C4-2B (cell line): ENCODE data around the gene ZNF587.

Experiments used
- ZFX ChIP-seq: fragments of 450-650 bp; IDR thresholded peaks from 2 replicates; pipeline ENCODE4 v1.6.1; 2017
- TF ChIP-seq, protein P1 (sequence below): fragments of 450-650 bp; conservative IDR thresholded peaks from 2 replicates; pipeline ENCODE4 v1.5.1; 2017; ENCODE audit warnings: mild to moderate bottlenecking

DNA sequence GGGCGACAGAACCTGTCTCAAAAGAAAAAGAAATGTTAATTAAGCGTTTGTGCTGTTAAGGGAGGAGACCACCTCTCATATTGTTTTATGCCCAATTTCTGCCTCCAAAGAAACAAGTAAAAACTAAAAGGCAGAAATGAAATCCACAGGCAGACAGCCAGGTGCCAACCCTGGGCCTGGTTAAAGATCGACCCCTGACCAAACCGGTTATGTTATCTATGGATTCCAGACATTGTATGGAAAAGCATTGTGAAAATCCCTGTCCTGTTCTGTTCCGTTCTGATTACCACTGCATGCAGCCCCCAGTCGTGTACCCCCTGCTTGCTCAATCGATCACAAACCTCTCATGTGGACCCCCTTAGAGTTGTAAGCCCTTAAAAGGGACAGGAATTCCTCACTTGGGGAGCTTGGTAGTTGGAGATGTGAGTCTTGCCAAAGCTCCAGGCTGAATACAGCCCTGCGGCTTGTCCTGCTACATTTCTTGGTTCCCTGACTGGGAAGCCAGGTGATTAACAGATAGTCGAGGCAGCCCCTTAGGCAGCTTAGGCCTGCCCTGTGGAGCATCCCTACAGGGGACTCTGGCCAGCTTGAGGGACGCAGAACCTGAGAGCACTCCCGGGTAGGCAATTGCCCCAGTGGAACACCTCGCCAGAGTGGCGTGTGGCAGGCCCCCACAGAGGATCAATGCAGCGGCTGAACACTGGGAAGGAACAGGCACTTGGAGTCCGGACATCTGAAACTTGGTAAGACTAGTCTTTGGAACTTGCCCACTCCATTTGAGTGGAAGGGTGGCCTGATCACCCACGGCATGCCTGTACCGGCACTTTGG, 34.2 kb upstream of the ZNF587 start:
- TF ChIP-seq, protein P1, sequence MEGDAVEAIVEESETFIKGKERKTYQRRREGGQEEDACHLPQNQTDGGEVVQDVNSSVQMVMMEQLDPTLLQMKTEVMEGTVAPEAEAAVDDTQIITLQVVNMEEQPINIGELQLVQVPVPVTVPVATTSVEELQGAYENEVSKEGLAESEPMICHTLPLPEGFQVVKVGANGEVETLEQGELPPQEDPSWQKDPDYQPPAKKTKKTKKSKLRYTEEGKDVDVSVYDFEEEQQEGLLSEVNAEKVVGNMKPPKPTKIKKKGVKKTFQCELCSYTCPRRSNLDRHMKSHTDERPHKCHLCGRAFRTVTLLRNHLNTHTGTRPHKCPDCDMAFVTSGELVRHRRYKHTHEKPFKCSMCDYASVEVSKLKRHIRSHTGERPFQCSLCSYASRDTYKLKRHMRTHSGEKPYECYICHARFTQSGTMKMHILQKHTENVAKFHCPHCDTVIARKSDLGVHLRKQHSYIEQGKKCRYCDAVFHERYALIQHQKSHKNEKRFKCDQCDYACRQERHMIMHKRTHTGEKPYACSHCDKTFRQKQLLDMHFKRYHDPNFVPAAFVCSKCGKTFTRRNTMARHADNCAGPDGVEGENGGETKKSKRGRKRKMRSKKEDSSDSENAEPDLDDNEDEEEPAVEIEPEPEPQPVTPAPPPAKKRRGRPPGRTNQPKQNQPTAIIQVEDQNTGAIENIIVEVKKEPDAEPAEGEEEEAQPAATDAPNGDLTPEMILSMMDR: no peak
- TF ChIP-seq ZFX: no peak
